Right kidney (tissue), 1 donor: ENCODE data around the gene LCNL1.

ENCODE experiments used
- DNase-seq: peaks from one replicate; pipeline ENCODE4 v3.0.0-alpha.2; 2016

The LCNL1 gene

DNA sequence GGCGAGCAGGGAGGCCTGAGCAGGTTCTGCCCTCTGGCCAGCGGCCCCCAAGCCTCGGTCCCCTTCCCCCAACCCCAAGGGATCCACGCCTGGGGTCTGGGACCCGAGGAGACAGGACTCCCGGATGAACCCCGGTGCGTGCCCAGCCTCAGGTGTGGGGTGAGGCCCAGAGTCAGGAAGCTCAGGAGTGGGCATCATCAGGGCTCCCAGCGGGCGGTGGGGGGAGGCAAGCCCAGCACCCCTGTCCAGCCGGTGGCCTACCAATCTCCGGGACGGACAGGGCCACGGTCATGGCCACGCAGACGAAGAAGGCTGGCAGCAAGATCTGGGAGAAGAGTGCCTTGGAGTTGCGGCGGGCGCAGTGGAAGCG lies 30.8 kb downstream of the LCNL1 start:
- no peak for DNase-seq

DNA sequence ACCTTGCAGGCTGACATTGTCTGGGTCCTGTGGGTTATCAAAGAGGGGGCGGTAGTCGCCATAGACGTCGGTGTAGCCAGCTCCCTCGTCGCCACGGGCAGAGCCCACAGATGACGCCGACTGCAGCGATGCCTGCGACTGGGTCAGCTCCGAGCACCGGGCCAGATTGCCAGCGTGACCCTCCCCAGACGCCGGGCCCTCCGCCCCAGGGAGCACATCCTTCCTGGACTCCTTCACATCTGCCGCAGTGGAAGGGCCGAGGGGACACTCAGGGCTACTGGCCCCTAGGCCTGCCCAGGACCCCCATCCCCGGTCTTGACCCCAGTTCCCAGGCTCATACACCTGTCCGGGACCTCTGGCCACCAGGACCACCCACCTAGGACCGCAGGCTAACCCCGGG lies 31.4 kb downstream of the LCNL1 start:
- no peak for DNase-seq

DNA sequence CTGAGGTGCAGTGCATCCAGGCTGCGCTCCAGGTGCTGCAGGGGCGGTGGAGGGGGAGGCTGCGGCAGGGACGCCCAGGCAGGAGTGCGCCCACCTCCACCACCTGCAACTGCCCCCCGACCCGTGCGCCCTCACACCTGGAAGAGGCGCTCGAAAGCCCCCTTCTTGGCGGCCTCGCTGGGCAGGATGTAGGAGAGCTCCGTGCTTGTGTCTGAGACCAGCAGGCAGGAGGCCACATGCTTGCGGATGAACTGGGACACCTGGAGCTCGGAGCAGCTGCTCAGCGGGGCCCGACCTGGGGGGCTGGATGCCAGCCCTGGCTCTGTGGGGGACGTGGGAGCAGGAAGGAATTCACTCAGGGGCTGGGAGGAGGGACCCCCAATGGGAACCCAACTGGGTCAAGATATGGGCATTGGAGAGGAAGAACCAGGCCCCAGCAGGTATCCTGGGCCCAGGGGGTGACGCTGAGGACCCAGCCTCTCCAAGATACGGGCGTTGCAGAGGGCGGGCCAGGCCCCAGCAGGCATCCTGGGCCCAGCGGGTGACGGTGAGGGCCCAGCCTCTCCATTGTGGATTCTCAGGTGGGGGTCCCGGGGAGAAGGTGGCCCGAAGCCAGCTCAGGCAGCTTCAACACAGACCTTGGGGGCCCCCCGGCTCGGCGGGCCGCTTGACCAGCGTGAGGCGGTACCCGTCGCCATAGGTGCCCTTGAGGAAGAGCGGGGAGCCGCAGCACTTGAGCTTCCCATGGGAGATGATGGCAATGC lies 32.2 kb downstream of the LCNL1 start:
- no peak for DNase-seq

DNA sequence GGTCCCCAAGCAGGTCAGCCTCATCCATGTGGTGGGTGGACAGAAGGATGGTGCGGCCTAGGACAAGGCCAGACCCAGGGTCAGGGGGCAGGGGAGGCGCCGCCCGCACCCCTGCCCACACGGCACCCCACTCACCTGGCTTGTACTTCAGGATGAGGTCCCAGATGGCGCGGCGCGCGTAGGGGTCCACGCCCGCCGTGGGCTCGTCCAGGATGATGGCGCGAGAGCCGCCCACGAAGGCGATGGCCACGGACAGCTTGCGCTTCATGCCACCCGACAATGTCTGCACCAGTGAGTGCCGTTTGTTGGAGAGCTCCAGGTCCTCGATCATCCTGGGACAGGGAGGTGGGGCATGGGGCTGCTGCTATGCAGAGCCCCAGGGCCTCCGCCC lies 32.7 kb downstream of the LCNL1 start:
- no peak for DNase-seq

DNA sequence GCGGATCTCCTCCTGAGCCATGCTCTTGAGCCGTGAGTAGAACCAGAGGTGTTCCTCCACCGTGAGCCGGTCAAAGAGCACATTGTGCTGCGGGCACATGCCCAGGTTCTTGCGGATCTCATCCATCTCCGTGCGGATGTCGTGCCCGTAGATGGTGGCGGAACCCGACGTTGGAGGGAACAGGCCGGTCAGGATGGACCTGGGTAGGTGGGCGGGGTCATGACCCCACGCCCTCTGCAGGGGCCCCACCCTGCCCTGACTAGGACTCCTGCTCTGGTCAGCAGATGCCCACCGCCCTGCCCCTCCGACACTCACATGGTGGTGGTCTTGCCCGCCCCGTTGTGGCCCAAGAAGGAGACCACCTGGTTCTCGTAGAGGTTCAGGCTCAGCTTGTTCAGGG lies 33.2 kb downstream of the LCNL1 start:
- DNase-seq = no peak

DNA sequence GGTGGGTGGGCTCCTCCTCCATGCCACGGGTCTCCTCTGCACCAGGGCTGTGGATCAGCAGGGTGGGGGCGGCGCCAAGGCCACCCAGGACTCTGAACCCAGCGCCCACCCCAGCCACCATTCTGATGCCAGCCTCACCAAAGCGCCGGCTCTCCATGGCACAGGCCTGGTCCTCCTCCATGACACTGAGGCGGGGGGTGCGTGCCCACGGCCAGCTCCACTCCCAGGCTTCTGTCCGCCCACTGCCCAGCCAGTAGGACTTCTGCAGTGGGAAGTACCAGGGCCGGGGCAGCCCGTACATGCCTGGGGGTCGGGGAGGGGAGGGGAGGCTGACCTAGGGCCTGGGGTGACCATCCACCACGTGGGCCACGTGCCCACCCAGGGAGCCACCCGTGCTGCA lies 33.6 kb downstream of the LCNL1 start:
- DNase-seq = no peak

DNA sequence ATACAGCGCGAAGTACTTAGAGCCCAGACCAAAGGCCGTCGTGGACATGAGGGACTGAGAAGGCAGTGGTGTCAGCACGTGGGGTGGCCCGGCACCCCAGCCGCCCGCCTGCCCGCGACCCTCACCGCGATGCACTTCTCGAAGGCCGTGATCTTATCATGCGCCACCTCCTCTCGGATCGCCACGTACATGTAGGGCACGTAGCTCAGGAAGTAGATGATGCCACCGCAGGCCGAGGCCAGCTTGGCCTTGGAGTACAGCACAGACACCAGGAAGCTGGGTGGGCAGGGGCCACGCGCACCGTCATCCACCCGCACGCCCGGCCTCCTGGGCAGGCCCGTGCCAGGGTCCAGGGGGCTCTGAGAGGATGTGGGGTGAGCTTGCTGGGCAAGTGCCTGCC lies 34.3 kb downstream of the LCNL1 start:
- no peak for DNase-seq

DNA sequence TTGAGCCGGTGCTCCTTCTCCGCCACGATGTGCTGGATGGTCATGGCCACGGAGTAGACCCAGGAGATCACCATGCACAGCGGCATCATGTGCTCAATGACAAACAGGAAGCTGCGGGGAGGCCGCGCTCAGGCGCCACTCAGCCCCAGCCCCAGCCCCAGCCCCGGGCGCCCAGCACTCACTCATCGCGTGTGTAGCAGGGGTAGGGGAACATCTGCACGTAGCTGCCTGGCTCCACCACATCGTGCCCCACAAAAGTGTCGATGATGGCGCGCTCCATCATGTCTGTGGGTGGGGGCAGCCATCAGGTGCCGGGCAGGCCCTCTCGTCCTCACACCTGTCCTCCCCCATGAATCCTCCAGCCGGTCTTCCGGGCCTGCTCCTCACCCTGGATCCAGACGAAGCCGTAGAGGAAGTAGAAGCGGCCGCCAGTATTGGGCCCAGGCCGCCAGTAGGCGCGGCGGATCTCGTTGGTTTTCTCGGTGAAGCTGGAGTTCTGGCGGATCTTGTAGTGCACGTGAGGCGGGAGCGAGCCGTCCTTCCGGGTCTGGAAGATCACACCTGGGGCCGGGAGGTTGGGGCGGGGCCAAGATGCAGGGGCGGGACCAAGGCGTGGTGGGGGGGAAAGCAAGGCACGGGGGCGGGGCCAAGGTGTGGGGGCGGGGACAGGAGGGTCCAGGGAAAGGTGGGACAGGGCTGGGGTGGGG lies 35.2 kb downstream of the LCNL1 start:
- no peak for DNase-seq

DNA sequence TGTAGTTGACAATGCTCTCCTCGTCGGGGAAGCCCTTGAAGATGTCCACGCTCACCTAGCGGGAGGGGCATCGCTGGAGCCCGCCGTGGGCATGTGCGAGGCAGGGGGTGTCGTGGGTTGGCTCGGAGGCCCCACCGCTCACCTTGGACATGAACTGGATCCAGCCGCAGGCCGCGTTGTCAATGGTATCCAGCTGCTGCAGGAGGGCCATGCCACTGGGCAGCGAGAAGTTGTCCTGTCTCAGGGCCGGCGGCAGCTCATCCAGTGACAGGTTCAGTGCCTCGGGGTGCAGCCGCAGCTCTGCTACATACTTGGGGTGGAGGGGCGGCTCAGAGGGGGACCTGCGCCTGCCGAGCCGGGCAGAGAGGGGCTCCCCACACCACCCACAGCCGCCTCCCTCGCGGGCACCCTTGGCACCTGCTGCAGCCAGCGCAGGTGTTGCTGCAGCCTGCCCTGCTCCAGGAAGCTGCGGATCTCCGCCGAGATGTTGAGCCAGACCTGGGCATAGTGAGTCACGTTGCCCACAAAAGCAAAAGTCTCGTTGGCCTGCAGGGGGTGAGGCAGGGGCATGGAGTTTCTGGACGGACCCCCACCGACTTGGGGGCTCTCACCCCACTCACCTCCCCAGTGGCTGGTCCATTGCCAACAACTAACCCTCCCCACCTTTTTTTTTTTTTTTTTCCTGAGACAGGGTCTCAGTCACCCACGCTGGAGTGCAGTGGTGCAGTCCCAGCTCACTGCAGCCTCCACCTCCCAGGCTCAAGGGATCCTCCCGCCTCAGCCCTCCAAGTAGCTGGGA lies 36.2 kb downstream of the LCNL1 start:
- no peak for DNase-seq

DNA sequence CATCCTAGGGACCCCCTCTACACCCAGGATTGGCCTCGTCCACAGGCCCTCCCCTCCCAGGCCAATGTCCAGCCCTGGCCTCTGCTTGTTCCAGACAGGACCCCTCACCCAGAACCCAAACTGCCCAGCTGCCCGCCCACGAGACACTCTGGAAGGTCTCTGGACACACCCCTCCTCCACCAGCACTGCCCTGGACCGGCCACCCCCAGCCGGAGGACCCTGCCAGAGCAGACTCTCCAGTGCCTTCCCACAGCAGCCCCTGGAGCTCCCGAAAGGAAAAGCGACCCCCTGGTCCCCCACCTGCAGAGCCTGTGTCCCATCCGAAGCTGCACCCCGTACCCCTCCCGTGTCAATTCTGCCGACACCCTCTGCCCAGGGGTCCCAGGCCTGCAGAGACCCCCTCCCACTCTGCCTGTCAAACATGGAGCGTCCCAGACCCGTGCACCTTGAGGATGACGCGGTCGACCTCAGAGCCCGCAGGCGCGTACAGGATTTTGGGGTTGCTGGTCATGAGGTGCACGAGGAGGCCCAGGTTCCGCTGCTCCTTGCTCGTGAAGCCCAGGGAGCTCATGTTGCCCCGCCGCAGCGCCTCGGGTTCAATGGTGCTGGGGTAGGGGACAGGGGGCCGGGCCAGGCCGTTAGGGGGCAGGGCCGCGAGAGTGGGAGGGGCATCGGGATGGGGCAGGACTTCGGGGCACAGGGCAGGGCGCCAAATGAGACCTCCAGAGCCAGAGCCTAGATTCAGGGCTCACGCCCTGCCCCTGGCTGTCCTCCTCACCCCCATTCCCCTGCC lies 37.3 kb downstream of the LCNL1 start:
- no peak for DNase-seq

DNA sequence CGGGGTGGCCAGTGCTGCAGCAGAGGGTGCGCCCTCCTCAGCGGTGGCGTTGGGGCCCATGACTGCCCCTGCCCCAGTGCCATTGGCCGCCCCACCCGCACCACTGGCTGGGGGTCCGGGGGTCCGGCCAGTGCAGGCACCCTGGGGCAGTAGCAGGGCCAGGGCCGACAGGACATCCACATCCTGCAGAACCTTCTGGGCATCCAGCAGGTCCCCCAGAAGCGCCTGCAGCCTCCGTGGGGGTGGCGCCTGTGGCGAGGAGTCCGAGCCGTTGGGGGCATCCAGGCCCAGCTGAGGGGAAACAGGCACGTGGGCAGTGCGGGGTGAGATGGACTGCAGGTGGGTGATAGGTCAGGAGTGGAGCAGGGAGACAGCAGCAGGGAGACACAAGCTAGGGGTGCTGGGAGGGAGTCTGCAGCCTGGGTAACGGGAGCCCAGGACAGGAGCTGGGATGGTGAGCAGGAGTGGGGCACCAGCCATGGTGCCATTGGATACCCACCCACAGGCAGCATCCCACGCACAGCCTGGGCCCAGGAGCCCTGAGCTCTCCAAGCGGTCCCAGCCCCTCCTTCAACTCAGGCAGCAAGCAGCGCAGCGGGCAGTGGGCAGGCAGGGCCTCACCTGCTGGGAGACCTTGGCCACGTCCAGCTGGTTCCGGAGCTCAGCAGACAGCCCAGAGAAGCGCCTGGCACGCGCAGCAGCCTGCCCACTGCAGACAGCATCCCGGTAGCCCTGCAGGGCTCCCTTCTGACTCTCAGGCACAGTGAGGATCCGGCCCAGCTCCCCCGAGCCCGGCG lies 38.2 kb downstream of the LCNL1 start:
- DNase-seq = no peak

DNA sequence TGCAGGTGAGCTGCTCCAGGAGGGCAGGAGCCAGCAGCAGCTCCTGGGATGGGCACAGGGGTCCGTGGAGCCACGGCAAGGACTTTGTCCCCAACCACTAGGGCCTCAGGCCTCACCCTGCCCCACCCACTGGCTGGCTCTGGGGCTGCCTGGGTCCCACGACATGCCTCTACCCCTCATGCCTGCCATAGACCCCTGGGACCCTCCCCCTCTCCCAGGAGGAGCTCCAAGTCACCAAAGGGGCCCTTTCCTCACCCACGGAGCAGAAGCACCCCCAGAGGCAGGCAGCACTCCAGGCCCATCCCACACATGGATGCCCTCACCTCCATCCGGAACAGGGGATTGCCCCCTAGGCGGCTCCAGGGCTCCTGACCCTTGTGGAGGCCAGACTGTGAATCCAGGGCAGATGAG lies 38.8 kb downstream of the LCNL1 start:
- no peak for DNase-seq

DNA sequence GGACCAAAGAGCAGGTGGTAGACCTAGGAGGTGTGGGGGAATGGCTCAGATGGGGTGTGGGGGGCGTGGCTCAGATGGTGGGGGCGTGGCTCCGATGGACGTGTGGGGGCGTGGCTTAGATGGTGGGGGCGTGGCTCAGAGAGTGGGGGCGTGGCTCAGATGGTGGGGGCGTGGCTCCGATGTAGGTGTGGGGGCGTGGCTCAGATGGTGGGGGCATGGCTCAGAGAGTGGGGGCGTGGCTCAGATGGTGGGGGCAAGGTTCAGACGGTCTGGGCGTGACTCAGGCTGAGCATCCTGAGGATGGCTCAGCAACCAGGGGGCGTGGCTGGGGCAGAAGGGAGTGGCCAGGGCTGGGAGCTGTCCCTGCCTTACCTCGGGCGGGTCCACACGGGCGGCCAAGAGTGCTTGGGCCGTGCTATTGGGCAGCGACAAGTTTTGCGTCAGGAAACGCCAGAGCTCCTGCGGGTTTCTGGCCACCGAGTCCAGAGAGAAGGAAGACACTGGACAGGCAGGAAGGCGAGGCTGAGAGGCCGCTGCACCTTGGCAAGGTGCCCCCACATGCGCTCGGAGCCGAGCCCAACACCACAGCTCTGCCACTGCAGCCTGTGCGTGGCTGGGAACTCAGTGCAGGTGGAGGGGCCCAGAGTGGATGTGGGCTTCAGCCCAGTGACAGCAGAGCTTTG lies 39.3 kb downstream of the LCNL1 start:
- no peak for DNase-seq

DNA sequence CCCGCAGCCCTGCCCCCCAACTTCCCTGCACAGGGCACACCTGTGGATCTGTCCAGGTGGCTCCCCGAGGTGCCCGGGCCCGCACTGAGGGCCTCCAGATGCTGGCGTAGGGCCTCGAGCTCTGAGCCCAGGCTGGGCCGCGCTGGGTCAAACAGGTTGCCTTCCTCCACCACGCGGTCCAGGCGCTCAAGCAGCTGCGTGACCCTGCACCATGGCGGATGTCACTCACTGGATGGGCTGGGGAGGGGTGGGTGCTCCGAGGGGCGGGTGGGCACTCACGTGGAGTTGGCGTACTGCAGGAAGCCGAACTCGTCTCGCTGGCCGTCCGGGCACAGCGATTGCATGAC lies 39.8 kb downstream of the LCNL1 start:
- DNase-seq = no peak

DNA sequence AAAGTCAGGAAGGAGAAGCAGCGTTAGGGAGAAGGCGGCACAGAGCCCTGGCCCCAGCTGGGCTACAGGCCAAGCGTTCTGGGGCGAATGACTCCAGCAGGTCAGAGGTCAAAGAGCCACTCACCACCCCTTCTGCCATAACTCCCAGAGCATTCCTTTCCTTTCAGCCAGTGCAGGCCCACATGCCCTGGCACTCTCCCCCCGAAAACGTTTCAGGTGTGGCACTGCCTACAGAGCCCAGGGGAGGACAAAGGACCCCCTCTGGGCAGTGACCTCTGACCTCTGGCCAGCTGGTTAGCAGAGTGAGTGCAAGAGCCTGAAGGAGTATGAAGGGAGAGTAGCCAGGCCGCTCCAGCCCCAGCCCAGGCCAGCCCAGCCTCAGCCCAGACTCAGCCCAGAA lies 40.4 kb downstream of the LCNL1 start:
- DNase-seq = no peak

DNA sequence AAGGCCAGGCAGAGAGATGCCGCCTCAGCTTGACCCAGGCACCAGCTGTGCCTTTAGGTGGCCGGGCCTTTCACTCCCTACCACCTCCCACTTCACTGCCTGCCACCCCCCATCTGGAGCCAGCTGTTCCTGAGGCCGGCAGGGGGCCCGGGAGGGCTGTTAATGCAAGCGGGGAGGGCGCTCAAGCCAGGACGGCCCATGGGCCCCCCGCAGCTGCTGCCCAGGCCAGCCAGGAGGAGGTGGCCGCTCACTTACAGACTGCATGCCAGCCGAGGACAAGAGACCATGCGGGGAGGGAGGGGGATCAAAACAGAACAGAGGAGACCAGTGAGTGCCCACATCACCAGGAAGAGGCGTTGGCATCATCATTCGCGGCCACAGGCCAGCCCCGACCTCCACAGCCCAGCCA lies 40.8 kb downstream of the LCNL1 start:
- DNase-seq = no peak

DNA sequence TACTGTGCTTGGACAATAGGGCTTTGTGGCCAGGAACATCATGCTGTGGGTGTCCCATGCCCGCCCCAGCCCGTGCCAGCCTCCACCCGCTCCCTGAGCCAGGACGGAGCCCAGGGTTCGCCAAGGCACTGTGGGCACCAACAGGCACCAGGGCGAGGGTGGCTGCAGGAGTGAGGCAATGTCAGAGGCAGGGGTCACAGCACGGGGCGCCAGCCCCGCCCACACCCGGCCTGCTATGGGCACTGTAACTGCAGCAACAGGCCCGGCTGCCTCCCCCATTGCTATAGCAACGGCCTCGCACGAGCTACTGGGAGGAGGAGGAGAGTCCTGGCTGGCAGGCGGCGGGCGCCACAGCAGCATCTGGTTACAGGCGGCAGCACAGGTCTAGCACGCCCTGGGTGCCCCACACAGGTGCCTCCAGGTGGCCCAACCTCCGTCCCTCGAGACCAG lies 42.7 kb downstream of the LCNL1 start:
- DNase-seq = peak; percentile 73

DNA sequence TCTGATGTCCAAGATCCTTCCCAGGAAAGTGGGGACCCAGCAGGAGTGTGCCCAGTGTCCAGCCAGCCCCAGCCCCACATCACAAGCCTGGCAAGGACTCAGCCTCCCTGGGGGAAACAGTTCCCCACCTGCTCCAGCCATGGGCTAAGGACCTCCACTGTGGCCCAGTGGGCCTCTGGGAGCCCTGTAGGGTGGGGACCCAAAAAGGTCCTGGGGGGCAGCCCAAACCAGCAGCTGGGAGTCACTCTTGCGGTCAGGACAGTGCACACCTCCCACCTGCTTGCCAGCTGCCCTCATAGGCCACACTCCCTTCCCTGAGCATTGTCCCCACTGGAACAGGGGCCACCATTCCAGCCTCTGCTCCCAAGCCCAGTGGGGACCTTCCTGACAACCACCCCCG lies 43.6 kb downstream of the LCNL1 start:
- DNase-seq = no peak

DNA sequence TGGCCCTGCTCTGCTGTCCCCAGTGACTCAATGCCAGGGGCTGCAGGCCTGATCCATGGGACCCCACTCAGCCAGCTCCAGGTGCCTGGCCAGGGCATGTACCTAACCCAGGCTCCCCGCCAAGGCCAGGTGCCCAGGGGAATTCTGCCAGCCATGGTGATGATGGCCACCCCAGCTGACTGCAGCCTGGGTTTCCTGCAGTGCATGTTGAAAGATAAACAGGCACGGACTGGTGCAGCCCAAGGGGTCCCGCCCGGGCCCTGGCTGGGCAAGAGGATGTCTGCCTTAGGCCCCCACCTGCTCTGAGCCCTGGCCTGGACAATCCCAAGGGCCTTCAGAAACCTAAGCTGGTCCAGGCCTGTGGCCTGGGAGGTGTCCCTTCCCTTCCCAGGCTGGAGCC lies 44.0 kb downstream of the LCNL1 start:
- DNase-seq = no peak

DNA sequence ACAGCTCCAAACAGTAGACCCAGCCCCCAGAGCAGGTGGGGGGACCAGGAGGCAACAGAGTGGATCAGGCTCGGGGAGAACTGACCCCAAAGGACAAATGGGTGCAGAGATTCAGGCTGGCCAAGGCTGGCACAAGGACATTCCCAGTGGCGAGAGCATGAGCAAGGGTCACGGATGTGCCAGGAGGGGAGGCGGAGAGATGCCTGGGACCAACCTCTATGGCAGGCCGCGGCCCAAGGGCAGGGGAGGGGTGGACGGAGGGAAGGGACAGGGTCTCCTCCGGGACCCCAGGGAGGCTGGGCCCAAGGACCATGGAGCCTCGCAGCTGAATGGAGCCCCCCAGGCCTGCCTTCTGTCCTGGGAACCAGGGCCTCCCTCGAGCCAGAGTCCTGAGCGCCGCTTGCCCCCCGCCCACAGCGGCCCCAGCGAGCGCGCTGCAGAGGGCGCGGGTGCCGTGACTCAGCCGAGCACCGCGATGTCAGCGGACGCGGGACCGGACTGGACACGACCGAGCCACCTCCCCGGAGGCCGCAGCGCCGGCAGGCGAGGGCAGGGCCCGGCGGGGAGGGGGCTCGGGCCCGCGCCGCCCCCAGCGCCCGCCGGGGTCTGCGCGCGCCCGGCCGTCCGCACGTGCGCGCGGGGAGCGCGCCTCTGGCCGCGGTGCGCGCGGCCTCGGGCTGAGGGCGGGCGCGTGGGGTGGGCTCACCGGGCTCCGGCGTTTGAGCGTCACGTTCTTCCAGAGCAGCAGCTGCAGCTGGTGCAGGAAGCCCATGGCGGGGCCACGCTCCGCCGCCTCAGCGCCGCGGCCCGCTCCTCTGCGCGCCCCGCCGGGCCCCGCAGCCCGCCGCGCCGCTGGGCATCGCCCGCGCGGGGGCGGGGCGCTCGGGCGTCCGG lies 44.8 kb downstream of the LCNL1 start, which contains the start of gene ABCA2:
ABCA2 (minus strand) TSS at position 869 of the 894 bp plus-strand sequence; CDS start at position 772, 97 bp downstream.
- DNase-seq = peak; percentile 65
